A549 (cell line): ENCODE data around the gene SPAG7. TPM values are rescaled to one million over a fixed set of nuclear protein-coding genes. Genes with fewer than 3 reads are reported as not detected.
A peak's percentile ranks its signal among the peaks of the same experiment; 100 is the strongest.

ENCODE experiments used
- ATAC-seq, 2 experiments: fragments of 200-7000 bp in 1 of 2; fragments of >200 bp in 1 of 2; cut with Nextera tagmentation in 1 of 2; cut with Tn5 transposase in 1 of 2; 3 replicates each; pipeline versions ENCODE4 v1.8.0 to v1.9.1; 2018 to 2020; ENCODE audit warnings: mild to moderate bottlenecking in 1 of 2, moderate library complexity in 1 of 2
- CTCF ChIA-PET: fragments of 300-600 bp; sonication (Branson Sonifier 250); formaldehyde crosslinking; extraction: SDS; loops from one replicate; lab custom pipeline; 2021; ENCODE audit warnings: antibody characterized with exemption, inconsistent platforms; lab: Yijun Ruan, JAX
- POLR2A ChIA-PET: fragments of 350-600 bp; formaldehyde crosslinking; extraction: SDS; loops from one replicate; lab custom pipeline; 2021; ENCODE audit warnings: antibody characterized with exemption, inconsistent platforms; lab: Yijun Ruan, JAX
- DNase-seq, 2 experiments: peaks; one replicate each; pipeline versions ENCODE4 v3.0.0 to v3.0.0-alpha.2; 2011 to 2016; ENCODE audit warnings: low read depth in 1 of 2, low spot score in 1 of 2
- FAIRE-seq: peaks from 2 replicates; lab custom pipeline; 2011; peaks lifted over from hg19 to GRCh38; lab: Jason Lieb, UNC
- H3K27ac ChIP-seq, 2 experiments: fragments of >200 bp; sonication (Bioruptor Twin); formaldehyde crosslinking; 3 replicates each; pipeline ENCODE4 v1.5.1; 2016 to 2017
- H3K4me1 ChIP-seq: fragments of >200 bp; sonication (Bioruptor Twin); formaldehyde crosslinking; 3 replicates; pipeline ENCODE4 v1.6.1; 2016
- H3K4me2 ChIP-seq: fragments of >200 bp; sonication (Bioruptor Twin); formaldehyde crosslinking; 3 replicates; pipeline ENCODE4 v1.6.1; 2016
- H3K4me3 ChIP-seq: fragments of >200 bp; sonication (Bioruptor Twin); formaldehyde crosslinking; 3 replicates; pipeline ENCODE4 v1.5.1; 2016
- H3K9me3 ChIP-seq: fragments of >200 bp; sonication (Bioruptor Twin); formaldehyde crosslinking; 3 replicates; pipeline ENCODE4 v1.6.1; 2016
- ATOH8 ChIP-seq: fragments of 250-450 bp; sonication (Bioruptor Pico); IDR thresholded peaks from 2 replicates; pipeline ENCODE4 v1.5.0; 2020; ENCODE audit warnings: low read depth, mild to moderate bottlenecking, moderate library complexity
- CBX8 ChIP-seq: fragments of 200-600 bp; sonication (generic); IDR thresholded peaks from 2 replicates; pipeline ENCODE4 v1.6.1; 2016
- CHD2 ChIP-seq: fragments of 150-350 bp; IDR thresholded peaks from 2 replicates; pipeline ENCODE4 v1.6.1; 2014; ENCODE audit warnings: low read length; ENCODE audit not compliant: partially characterized antibody
- E2F6 ChIP-seq: IDR thresholded peaks from 2 replicates; pipeline ENCODE4 v1.6.1; 2012; ENCODE audit warnings: low read depth, borderline replicate concordance
- ESRRA ChIP-seq: fragments of 150-350 bp; IDR thresholded peaks from 2 replicates; pipeline ENCODE4 v1.6.1; 2014; ENCODE audit warnings: mild to moderate bottlenecking, low read length, borderline replicate concordance
- FOXS1 ChIP-seq: fragments of 250-450 bp; sonication (Bioruptor Pico); IDR thresholded peaks from 2 replicates; pipeline ENCODE4 v1.5.0; 2020; ENCODE audit warnings: mild to moderate bottlenecking, moderate library complexity
- HMGXB4 ChIP-seq: fragments of 250-450 bp; sonication (Bioruptor Pico); IDR thresholded peaks from 2 replicates; pipeline ENCODE4 v1.5.0; 2021; ENCODE audit warnings: mild to moderate bottlenecking, moderate library complexity, borderline replicate concordance
- HOXB13 ChIP-seq: fragments of 250-450 bp; sonication (Bioruptor Pico); IDR thresholded peaks from 2 replicates; pipeline ENCODE4 v1.5.0; 2020; ENCODE audit warnings: low read depth, mild to moderate bottlenecking, moderate library complexity
- HOXB5 ChIP-seq: fragments of 250-450 bp; sonication (Bioruptor Pico); IDR thresholded peaks from 2 replicates; pipeline ENCODE4 v1.5.0; 2020; ENCODE audit warnings: mild to moderate bottlenecking, moderate library complexity
- KDM1A ChIP-seq: fragments of 200-600 bp; sonication (generic); IDR thresholded peaks from 2 replicates; pipeline ENCODE4 v1.6.1; 2016; ENCODE audit warnings: low read depth, mild to moderate bottlenecking
- MAX ChIP-seq: IDR thresholded peaks from 2 replicates; pipeline ENCODE4 v1.6.1; 2012
- MAZ ChIP-seq: fragments of 150-350 bp; IDR thresholded peaks from 2 replicates; pipeline ENCODE4 v1.6.1; 2014; ENCODE audit warnings: antibody characterized with exemption, low read depth, low read length, borderline replicate concordance
- NR3C1 ChIP-seq: fragments of >200 bp; sonication (Bioruptor Twin); formaldehyde crosslinking; IDR thresholded peaks from 3 replicates; pipeline ENCODE4 v1.6.1; 2017
- POLR2AphosphoS2 ChIP-seq: conservative IDR thresholded peaks from 2 replicates; pipeline ENCODE4 v1.6.1; 2012; ENCODE audit warnings: low read length, improper control_type of control experiment, inconsistent platforms
- RCOR1 ChIP-seq: fragments of 150-350 bp; IDR thresholded peaks from 2 replicates; pipeline ENCODE4 v1.6.1; 2014; ENCODE audit warnings: antibody characterized with exemption, low read length, low read depth
- SMC3 ChIP-seq: fragments of >200 bp; sonication (Bioruptor Twin); formaldehyde crosslinking; IDR thresholded peaks from 3 replicates; pipeline ENCODE4 v1.6.1; 2018; ENCODE audit warnings: inconsistent platforms
- TFCP2L1 ChIP-seq: fragments of 250-450 bp; sonication (Bioruptor Pico); IDR thresholded peaks from 2 replicates; pipeline ENCODE4 v1.5.0; 2021; ENCODE audit warnings: mild to moderate bottlenecking
- TP53 ChIP-seq: fragments of 250-450 bp; sonication (Bioruptor Pico); IDR thresholded peaks from 2 replicates; pipeline ENCODE4 v1.5.0; 2021; ENCODE audit warnings: mild to moderate bottlenecking, moderate library complexity
- ZFP36 ChIP-seq: fragments of 450-650 bp; IDR thresholded peaks from 2 replicates; pipeline ENCODE4 v1.6.1; 2014; ENCODE audit warnings: borderline replicate concordance; ENCODE audit not compliant: partially characterized antibody
- ZNF302 ChIP-seq: fragments of 250-450 bp; sonication (Bioruptor Pico); IDR thresholded peaks from 2 replicates; pipeline ENCODE4 v1.9.0; 2021; ENCODE audit warnings: inconsistent platforms, mild to moderate bottlenecking, moderate library complexity
- WGBS: methylation state at CpG from one replicate; pipeline ENCODE4 v1.1.6; 2017; ENCODE audit errors: missing lambda C conversion rate; 5-methylcytosine and 5-hydroxymethylcytosine counted together
- polyA plus RNA-seq, 4 experiments: library from polyadenylated mRNA; depleted of rRNA in 3 of 4; stranded (reverse); fragments of >200 nt; fragmentation: RNase III in 1 of 4; extraction: RNeasy Plus Mini Kit Qiagen cat#74134 plus additional on column Dnase treatment in 1 of 4; gene quantifications; 2 replicates in 3 of 4; 3 replicates in 1 of 4; pipeline ENCODE4 v1.2.3, GENCODE V29; 2011 to 2017

Gene SPAG7
- polyA plus RNA-seq, 2 of the 4 experiments (the other 2 are of a cell fraction), result 94.9 to 102 TPM

- H3K4me1 ChIP-seq, result peaks cover 44% of the 10 kb centered on the region
- 1% methylated on average over 10 of the region's 16 CpGs for WGBS
- DNase-seq (no peak), ATAC-seq (no peak), FAIRE-seq (no peak)
- TF ChIP-seq ZFP36, result no peak
- no peak for TF ChIP-seq HMGXB4 (CRISPR knock-in tag)
- TF ChIP-seq ZNF302 (CRISPR knock-in tag), result no peak
- TF ChIP-seq FOXS1 (CRISPR knock-in tag), result no peak
- no peak for TF ChIP-seq TFCP2L1 (CRISPR knock-in tag)
- TF ChIP-seq TP53 (CRISPR knock-in tag), result 0 out of 2 replicates have a peak, but pooled peaks have one; percentile 50
- TF ChIP-seq HOXB5 (CRISPR knock-in tag), result no peak
- no peak for TF ChIP-seq CHD2
- H3K9me3 ChIP-seq, result no peaks in the 10 kb centered on the region
- peak overlapping the region; percentile 85 for H3K4me3 ChIP-seq
- H3K4me2 ChIP-seq, result peak overlapping the region; percentile 94
- POLR2A ChIA-PET, result interaction anchor here (0.6 to 3.2 kb wide), 19 partner anchors 8 to 230 kb away, joined by 3 to 83 read pairs (median 6); partner anchors contain the start of genes ARRB2, CAMTA2, CHRNE and ENO3
- CTCF ChIA-PET, result interaction anchor here (0.5 to 3.5 kb wide), 16 partner anchors 10 to 149 kb away, joined by 3 to 33 read pairs (median 6); partner anchors contain the start of genes CAMTA2, CHRNE and SPAG7
- H3K27ac ChIP-seq, result peak overlapping the region; percentile 89 to 93
Measured at GRCh38 chr17:4939546-4939795, 28.1 kb downstream of the SPAG7 start.

- WGBS, result 69% methylated on average over 19 of the region's 19 CpGs
- Histone ChIP-seq H3K4me2 (peak overlapping the region; percentile 94), H3K4me3 (peak overlapping the region; percentile 85), H3K27ac (peak overlapping the region; percentile 89 to 93), H3K4me1 (peaks cover 38% of the 10 kb centered on the region), H3K9me3 (no peaks in the 10 kb centered on the region)
- ATAC-seq, result no peak
- CTCF ChIA-PET, result interaction anchor here (0.5 to 3.5 kb wide), 16 partner anchors 10 to 149 kb away, joined by 3 to 33 read pairs (median 6); partner anchors contain the start of genes CAMTA2, CHRNE and SPAG7
- POLR2A ChIA-PET, result interaction anchor here (1.0 to 3.2 kb wide), 9 partner anchors 11 to 207 kb away, joined by 3 to 83 read pairs (median 6); partner anchors contain the start of genes ENO3, PFN1 and SPAG7
- FAIRE-seq, result no peak
- DNase-seq, result no peak
- no peak for TF ChIP-seq RCOR1
- no peak for TF ChIP-seq ESRRA
- TF ChIP-seq E2F6, result no peak
- TF ChIP-seq POLR2AphosphoS2, result no peak
- TF ChIP-seq ATOH8 (CRISPR knock-in tag), result no peak
- no peak for TF ChIP-seq ZNF302 (CRISPR knock-in tag)
- no peak for TF ChIP-seq SMC3
- no peak for TF ChIP-seq CHD2
- TF ChIP-seq HOXB13 (CRISPR knock-in tag), result no peak
- TF ChIP-seq KDM1A, result no peak
- TF ChIP-seq CBX8, result no peak
- no peak for TF ChIP-seq MAX
- TF ChIP-seq MAZ, result no peak
- TF ChIP-seq NR3C1, result no peak
Measured at GRCh38 chr17:4938688-4939545, 28.7 kb downstream of the SPAG7 start.
